ENCODE results near the gene WDR54. TPM values are rescaled to one million over a fixed set of nuclear protein-coding genes. Genes with fewer than 3 reads are reported as not detected.
A peak's percentile ranks its signal among the peaks of the same experiment; 100 is the strongest.
"Not testable (repeated sequence)": the region's sequence is repeated elsewhere in the genome, so short reads cannot be mapped to it uniquely, and the experiment has no call there.

Gene WDR54
- total RNA-seq, 1 donor, result 34.3 TPM

DNA sequence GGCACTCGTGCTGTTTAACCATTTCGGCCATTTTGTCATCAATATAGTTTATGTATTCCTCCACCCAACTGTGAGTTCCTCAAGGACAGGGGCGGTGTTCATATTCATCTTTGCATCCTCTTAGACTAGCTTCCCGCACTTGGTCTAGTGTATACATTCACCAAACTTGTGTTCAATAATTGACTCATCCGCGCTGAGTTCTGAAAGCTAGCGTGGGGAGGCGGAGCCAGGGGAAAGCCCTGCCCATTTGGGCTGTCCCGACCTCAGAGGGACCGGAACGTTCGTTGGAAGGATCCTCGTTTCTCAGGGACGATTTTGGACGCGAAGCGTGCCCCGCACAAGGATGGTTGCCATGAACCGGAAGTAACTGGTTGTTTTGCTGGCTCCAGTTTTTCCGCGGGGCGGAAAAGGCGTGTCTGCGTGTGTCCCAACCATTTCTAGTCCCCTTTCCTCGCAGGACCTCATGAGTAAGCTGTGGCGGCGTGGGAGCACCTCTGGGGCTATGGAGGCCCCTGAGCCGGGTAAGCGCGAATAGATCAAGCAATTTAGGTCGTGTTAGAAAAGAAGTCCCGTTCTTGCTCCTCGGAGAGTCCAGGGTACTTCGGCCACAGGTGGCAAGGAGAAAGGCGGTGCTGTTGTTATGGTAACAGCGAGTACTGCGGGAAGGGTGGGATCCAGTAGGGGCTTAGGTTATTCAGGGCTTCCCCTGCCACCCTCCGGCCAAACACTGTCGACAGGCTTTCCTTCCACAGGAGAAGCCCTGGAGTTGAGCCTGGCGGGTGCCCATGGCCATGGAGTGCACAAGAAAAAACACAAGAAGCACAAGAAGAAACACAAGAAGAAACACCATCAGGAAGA, 33.4 kb downstream of the WDR54 start, which contains the start of gene INO80B:
TSS of gene INO80B (plus strand) at position 434 of the 858 bp plus-strand sequence. CDS start at position 464, 30 bp downstream.
- TF ChIP-seq, protein P1, sequence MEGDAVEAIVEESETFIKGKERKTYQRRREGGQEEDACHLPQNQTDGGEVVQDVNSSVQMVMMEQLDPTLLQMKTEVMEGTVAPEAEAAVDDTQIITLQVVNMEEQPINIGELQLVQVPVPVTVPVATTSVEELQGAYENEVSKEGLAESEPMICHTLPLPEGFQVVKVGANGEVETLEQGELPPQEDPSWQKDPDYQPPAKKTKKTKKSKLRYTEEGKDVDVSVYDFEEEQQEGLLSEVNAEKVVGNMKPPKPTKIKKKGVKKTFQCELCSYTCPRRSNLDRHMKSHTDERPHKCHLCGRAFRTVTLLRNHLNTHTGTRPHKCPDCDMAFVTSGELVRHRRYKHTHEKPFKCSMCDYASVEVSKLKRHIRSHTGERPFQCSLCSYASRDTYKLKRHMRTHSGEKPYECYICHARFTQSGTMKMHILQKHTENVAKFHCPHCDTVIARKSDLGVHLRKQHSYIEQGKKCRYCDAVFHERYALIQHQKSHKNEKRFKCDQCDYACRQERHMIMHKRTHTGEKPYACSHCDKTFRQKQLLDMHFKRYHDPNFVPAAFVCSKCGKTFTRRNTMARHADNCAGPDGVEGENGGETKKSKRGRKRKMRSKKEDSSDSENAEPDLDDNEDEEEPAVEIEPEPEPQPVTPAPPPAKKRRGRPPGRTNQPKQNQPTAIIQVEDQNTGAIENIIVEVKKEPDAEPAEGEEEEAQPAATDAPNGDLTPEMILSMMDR (IDR thresholded peaks at IDR 0.05; ENCODE audit: insufficient read depth, low read length), result no peak
- peak; percentile 99 for DNase-seq (ENCODE audit: low read depth)
- H3K4me3 ChIP-seq (ENCODE audit: low read depth, low read length), result peak within 1 kb of the TSS; percentile 93

DNA sequence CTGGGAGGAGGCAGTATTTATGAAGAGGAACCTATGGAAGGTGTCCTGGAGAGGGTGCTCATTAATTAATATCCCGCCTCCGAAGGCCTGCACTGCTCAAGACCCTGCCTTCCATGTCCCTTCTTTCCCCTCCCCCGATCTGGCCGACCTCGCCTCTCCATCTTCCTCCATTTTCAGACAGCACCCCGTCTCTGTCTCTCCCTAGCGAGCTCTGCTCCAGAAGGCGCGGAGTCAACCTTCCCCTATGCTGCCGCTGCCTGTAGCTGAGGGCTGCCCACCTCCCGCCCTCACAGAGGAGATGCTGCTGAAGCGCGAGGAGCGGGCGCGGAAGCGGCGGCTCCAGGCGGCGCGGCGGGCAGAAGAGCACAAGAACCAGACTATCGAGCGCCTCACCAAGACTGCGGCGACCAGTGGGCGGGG, 35.6 kb downstream of the WDR54 start:
- H3K4me3 ChIP-seq (ENCODE audit: low read depth, low read length), result peak overlapping the region; percentile 74
- DNase-seq (ENCODE audit: low read depth), result no peak
- TF ChIP-seq, protein P1 (IDR thresholded peaks at IDR 0.05; ENCODE audit: insufficient read depth, low read length), result no peak

DNA sequence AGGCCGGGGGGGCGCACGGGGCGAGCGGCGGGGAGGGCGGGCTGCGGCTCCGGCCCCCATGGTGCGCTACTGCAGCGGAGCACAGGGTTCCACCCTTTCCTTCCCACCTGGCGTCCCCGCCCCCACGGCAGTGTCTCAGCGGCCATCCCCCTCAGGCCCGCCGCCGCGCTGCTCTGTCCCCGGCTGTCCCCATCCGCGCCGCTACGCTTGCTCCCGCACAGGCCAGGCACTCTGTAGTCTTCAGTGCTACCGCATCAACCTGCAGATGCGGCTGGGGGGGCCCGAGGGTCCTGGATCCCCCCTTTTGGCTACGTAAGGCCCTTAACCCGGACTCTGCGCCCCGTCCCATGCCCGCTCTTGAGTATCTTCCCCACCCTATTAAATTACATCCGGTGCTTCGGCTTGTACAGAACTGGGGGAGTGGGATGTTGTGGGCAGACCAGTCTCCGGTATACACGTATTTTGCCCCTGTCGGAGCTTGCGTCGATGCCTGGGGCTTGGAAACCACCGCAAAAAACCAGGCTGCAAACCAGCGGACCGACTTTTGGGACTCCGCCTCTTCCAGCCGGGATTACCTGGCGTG, 36.1 kb downstream of the WDR54 start:
- TF ChIP-seq, protein P1 (IDR thresholded peaks at IDR 0.05; ENCODE audit: insufficient read depth, low read length), result no peak
- DNase-seq (ENCODE audit: low read depth), result no peak
- H3K4me3 ChIP-seq (ENCODE audit: low read depth, low read length), result peak overlapping the region; percentile 74

DNA sequence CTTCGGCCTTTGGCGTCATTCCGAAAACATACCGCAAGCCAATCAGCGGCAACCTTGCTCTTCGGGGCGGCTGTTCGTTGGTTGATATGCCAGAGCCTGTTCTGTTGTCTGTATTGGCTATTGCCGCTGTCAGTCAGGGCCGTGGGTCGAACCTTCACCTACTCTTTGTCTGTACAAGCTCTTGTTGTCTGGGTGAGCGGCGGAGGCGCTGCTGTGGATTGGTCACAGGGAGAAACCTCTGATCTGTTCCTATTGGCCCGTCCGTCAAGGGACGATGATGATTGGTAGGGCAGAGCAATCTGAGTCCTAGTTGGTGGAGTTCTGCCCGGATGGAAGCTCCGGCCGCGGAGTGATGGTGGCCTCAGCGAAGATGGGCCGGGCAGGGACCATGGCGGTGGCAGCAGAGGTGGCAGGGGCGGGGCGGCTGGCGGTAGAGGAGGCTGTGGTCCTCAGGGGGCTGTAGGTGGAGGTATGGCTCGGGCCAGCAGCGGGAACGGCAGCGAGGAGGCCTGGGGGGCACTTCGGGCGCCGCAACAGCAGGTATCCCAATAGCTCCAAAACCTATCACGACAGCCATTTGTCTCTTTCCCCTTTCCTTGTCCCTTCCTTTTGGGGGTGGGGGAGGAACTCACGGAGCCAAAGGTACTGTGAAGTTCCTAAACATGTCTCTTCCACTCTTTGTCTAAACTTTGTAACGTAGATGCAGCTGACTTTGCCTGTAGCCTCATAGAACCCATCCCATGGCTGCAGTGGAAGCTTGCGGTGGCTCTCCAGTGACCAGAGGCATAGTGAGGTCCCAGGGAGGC, 36.8 kb downstream of the WDR54 start, which contains the start of gene WBP1:
TSS of gene WBP1 (plus strand) at position 307 of the 806 bp plus-strand sequence. CDS start at position 472, 165 bp downstream.
- H3K4me3 ChIP-seq (ENCODE audit: low read depth, low read length), result peak within 1 kb of the TSS; percentile 74
- TF ChIP-seq, protein P1 (IDR thresholded peaks at IDR 0.05; ENCODE audit: insufficient read depth, low read length), result no peak
- peak; percentile 100 for DNase-seq (ENCODE audit: low read depth)

DNA sequence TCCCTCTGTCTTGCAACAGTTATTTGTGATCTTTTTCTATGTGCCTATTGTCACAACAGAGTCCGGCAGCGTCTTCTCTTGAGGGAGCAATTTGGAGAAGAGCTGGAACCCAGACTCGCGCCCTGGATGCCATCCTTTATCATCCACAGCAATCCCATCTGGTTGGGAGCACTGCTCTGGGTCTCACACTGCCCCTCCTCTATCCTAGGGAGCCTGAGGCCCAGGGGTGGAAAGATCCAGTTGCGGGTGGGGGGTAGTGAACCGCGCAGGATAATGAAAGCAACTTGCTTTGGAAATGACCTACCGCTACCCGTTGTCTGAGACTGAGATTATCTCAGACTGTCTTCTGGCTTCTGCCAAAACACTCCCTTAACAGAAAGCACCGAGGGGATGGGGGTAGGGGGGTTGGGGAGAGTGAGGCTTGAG, 37.4 kb downstream of the WDR54 start:
- TF ChIP-seq, protein P1 (IDR thresholded peaks at IDR 0.05; ENCODE audit: insufficient read depth, low read length), result no peak
- no peak for DNase-seq (ENCODE audit: low read depth)

DNA sequence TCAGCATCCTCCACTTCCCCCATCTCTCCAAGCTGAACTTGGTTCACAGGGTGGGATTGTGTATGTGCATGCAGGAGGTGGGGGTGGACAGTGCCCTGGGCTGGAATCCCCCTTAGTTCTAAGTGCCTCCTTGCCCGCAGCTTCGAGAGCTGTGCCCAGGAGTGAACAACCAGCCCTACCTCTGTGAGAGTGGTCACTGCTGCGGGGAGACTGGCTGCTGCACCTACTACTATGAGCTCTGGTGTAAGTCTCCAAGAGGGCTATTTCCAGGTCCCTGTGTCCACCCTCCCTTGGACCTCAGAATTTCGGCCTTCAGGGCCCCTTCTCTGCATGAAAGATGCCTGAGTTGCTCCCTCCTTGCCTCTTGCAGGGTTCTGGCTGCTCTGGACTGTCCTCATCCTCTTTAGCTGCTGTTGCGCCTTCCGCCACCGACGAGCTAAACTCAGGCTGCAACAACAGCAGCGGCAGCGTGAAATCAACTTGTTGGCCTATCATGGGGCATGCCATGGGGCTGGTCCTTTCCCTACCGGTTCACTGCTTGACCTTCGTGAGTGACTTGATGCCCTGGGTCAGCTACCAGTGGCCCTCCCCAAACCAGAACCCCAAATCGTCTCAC, 38.1 kb downstream of the WDR54 start:
- H3K4me3 ChIP-seq (ENCODE audit: low read depth, low read length), result peak overlapping the region; percentile 72
- not testable (repeated sequence) for DNase-seq (ENCODE audit: low read depth)

More for the DNA sequence above, 37.4 kb downstream of the WDR54 start:
- H3K4me3 ChIP-seq (ENCODE audit: low read depth, low read length), result peak overlapping the region; percentile 72

DNA sequence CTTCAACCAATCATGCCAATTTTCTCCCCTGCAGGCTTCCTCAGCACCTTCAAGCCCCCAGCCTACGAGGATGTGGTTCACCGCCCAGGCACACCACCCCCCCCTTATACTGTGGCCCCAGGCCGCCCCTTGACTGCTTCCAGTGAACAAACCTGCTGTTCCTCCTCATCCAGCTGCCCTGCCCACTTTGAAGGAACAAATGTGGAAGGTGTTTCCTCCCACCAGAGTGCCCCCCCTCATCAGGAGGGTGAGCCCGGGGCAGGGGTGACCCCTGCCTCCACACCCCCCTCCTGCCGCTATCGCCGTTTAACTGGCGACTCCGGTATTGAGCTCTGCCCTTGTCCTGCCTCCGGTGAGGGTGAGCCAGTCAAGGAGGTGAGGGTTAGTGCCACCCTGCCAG, 38.7 kb downstream of the WDR54 start:
- not testable (repeated sequence) for H3K4me3 ChIP-seq (ENCODE audit: low read depth, low read length); DNase-seq (ENCODE audit: low read depth)
